Measurements from ENCODE around the gene KIR3DL1. TPM values are rescaled to one million over a fixed set of nuclear protein-coding genes. Genes with fewer than 3 reads are reported as not detected.
"Not testable (repeated sequence)": the region's sequence is repeated elsewhere in the genome, so short reads cannot be mapped to it uniquely, and the experiment has no call there.

The KIR3DL1 gene
- total RNA-seq = not detected in 2 replicates

DNA sequence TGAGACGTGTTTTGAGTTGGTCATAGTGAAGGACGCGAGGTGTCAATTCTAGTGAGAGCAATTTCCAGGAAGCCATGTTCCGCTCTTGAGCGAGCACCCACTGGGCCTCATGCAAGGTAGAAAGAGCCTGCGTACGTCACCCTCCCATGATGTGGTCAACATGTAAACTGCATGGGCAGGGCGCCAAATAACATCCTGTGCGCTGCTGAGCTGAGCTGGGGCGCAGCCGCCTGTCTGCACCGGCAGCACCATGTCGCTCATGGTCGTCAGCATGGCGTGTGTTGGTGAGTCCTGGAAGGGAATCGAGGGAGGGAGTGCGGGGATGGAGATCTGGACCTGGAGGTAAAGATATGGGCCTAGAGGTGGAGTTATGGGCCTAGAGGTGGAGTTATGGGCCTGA lies at the start of gene KIR3DL1:
TSS of gene KIR3DL1 (plus strand) at position 218 of the 400 bp plus-strand sequence.
- not testable (repeated sequence) for DNase-seq (ENCODE audit: low read depth)

DNA sequence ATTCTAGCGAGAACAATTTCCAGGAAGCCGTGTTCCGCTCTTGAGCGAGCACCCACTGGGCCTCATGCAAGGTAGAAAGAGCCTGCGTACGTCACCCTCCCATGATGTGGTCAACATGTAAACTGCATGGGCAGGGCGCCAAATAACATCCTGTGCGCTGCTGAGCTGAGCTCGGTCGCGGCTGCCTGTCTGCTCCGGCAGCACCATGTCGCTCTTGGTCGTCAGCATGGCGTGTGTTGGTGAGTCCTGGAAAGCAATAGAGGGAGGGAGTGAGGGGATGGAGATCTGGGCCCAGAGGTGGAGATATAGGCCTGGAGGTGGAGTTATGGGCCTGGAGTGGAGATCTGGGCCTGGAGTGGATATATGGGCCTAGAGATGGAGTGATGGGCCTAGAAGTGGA lies 46.6 kb upstream of the KIR3DL1 start, which contains the start of gene KIR2DL1:
TSS of gene KIR2DL1 (plus strand) at position 148 of the 400 bp plus-strand sequence. CDS start at position 206, 58 bp downstream.
- DNase-seq (ENCODE audit: low read depth) = not testable (repeated sequence)

DNA sequence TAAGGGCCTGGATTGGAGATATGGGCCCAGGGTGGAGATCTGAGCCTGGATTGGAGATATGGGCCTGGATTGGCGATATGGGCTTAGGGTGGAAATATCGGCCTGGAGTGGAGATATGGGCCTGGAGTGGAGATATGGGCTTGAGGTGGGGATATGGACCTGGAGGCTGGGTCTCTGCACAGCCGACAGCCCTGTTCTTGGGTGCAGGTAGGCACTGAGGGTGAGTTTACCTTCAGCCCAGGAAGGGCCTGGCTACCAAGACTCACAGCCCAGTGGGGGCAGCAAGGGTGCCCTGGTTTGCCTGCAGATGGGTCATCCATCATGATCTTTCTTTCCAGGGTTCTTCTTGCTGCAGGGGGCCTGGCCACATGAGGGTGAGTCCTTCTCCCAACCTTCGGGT lies 45.8 kb upstream of the KIR3DL1 start:
- DNase-seq (ENCODE audit: low read depth) = not testable (repeated sequence)

DNA sequence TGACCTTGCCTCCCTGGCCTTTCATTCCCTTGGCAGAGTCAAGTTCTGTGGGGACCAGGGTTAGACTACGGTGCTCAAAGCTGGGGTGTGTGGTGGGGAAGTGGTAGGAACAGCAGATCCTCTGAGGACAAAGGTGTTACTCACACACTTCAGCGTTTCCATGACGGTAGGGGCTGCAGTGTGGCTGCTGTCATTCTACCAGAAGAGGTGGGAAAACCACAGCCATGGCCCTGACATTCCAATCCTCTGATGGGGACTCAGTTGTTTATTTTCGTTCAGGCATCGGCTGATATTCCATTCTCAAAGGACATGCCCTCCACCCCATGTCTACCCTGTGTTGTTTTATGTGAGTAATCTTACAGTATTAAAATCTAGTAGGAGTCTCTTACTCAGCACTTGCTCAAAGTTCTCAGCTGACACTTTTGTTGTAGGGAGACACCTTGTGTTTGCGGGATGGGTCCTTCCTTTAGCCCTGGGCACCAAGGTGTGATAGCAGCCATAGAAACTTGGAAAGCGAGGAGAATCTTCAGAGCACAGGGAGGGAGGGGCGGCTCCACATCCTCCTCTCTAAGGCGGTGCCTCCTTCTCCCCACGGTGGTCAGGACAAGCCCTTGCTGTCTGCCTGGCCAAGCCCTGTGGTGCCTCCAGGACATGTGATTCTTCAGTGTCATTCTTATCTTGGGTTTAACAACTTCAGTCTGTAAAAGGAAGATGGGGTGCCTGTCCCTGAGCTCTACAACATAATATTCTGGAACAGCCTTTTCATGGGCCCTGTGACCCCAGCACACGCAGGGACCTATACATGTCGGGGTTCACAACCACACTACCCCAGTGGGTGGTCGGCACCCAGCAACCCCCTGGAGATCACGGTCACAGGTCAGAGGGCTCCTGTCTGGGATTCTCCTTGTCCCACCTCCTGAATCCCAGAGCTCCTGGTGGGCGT lies 45.0 kb upstream of the KIR3DL1 start:
- not testable (repeated sequence) for DNase-seq (ENCODE audit: low read depth)

DNA sequence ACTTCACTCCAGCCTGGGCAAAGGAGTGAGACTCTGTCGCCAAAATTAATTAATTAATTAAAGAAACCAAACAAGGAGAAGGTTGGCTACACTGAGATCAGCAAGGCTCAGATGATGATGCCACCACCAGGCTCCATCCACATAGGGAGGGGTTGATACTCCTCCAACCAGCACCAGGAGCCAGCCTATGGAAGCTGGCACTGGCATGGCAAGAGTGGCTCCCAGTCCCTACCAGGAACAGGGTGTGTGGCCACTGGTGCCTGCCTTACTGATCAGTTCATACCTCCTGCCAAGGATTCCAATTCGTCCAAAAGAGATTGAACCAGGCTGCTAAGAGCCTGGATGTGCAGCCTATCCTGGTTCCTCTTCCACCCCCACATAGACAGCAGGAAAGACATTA lies 43.6 kb upstream of the KIR3DL1 start:
- DNase-seq (ENCODE audit: low read depth) = not testable (repeated sequence)

DNA sequence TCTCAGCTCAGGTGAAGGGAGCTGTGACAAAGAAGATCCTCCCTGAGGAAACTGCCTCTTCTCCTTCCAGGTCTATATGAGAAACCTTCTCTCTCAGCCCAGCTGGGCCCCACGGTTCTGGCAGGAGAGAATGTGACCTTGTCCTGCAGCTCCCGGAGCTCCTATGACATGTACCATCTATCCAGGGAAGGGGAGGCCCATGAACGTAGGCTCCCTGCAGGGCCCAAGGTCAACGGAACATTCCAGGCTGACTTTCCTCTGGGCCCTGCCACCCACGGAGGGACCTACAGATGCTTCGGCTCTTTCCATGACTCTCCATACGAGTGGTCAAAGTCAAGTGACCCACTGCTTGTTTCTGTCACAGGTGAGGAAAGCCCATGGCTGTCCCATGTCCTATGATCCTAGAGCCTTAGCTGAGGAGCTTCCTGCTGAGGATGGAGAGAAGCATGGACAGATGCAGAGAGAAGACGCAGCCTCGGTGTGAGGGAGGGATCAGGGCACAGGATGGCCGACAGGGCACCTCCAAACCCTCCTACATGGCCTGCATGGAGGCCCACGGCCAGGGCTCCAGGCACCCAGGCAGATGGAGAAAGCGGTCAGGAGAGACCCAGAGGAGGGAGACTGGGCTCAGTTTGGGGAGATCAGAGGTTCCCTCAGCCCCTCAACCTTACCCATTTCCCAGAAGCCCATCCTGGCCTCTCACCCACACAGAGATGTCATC lies 41.0 kb upstream of the KIR3DL1 start:
- DNase-seq (ENCODE audit: low read depth) = not testable (repeated sequence)

DNA sequence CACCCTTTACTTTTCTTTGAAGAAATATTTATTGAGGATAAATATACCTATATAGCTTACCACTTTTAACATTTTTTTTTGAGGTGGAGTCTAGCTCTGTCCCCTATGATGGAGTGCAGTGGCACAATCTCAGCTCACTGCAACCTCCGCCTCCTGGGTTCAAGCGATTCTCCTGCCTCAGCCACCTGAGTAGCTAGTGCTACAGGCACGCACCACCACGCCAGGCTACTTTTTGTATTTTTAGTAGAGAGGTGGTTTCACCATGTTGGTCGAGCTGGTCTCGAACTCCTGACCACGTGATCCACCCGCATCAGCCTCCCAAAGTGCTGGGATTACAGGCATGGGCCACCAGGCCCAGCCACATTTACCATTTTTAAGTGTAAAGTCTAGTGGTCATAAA lies 40.4 kb upstream of the KIR3DL1 start:
- DNase-seq (ENCODE audit: low read depth) = not testable (repeated sequence)

DNA sequence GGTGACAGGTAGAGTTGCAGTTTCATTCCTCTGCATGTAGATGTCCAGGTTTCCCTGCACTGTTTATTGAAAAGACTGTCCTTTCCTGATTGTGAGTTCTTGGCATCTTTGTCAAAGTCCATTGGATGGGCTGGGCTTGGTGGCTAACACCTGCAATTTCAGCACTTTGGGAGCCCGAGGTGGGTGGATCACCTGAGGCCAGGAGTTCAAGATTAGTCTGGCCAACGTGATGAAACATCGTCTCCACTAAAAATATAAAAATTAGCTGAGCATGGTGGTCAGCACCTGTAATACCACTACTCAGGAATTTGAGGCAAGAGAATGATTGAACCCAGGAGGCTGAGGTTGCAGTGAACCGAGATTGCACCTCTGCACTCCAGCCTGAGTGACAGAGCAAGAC lies 38.4 kb upstream of the KIR3DL1 start:
- not testable (repeated sequence) for DNase-seq (ENCODE audit: low read depth)

DNA sequence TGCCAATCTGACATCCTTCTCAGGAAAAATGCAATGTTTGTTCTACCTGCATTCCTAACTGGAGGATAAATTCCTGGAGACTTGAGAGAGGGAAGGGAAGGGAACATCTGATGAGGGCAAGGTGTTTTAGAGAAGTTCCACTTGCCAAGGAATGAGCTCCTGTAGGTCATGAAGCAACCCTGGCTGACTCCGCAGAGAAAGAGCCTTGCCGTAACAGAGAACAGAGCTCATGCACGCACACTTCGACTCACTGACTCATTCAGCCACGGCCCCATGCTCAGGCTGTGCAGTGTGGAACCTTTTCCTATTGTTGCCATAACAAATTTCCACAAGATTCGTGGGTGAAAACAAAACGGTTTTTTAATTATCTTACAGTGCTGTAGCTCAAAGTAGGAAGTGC lies 37.4 kb upstream of the KIR3DL1 start:
- DNase-seq (ENCODE audit: low read depth) = not testable (repeated sequence)

DNA sequence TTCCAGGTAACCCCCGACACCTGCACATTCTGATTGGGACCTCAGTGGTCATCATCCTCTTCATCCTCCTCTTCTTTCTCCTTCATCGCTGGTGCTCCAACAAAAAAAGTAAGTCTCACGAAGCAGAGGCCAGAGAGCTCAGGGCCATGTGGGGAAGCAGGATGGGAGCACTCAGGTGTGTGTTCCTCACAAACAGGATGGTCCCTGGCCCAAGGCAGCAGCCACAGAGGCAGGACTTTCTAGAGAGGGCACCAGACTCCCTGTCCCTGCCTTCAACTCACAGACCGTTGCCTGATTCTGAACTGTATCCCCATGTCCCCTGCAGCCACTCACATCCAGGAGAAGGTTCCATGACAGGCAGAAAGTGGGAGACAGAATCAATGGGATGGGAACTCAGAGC lies 33.4 kb upstream of the KIR3DL1 start:
- not testable (repeated sequence) for DNase-seq (ENCODE audit: low read depth)

DNA sequence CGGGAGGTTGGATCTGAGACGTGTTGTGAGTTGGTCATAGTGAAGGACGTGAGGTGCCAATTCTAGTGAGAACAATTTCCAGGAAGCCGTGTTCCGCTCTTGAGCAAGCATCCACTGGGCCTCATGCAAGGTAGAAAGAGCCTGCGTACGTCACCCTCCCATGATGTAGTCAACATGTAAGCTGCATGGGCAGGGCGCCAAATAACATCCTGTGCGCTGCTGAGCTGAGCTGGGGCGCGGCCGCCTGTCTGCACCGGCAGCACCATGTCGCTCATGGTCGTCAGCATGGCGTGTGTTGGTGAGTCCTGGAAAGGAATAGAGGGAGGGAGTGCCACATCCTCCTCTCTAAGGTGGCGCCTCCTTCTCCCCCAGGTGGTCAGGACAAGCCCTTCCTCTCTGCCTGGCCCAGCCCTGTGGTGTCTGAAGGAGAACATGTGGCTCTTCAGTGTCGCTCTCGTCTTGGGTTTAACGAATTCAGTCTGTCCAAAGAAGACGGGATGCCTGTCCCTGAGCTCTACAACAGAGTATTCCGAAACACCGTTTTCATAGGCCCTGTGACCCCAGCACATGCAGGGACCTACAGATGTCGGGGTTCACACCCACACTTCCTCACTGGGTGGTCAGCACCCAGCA lies 30.1 kb upstream of the KIR3DL1 start:
- DNase-seq (ENCODE audit: low read depth) = not testable (repeated sequence)

DNA sequence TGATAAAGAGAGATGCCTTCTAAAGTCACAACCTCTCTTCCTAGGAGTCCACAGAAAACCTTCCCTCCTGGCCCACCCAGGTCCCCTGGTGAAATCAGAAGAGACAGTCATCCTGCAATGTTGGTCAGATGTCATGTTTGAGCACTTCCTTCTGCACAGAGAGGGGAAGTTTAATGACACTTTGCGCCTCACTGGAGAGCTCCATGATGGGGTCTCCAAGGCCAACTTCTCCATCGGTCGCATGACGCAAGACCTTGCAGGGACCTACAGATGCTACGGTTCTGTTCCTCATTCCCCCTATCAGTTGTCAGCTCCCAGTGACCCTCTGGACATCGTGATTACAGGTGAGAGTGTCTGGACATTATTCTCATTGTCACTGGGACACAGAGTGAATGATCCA lies 28.1 kb upstream of the KIR3DL1 start:
- not testable (repeated sequence) for DNase-seq (ENCODE audit: low read depth)

DNA sequence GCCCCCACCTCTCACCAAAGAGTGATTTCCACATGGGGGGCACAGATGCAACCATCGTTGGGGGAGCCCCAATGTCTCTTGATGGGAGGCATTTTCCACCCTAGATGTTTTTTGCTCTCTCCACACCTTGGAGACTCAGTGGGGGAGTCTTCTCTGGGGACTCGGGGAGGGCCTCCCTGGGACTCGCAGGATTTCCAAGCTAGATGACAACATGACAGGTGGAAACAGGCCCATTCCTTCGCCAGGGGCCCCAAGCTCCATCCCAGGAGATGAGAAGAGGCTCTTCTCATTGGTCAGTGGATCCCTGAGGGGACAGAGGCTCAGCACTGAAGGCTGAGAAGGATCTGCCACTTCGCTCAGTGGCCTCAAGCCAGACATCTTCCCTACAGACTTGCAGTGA lies 25.6 kb upstream of the KIR3DL1 start:
- DNase-seq (ENCODE audit: low read depth) = no peak

DNA sequence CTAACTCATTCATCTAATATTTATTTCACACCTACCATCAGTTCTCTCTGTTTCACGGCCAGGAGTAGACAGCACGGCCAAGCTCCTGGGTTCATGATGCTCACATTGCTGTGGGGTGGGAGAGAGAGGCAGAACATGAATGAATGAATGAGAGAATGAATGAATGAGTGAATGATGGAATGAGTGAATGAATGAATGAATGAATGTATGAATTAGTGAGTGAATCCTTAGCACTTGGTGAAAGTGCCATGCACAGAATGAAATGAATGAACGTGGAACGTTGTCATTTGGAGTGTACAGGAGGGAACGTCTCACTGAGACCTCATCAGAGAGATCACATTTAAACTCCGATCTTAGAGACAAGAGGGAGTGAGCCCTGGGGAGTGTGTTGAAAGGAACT lies 24.8 kb upstream of the KIR3DL1 start:
- DNase-seq (ENCODE audit: low read depth) = no peak

DNA sequence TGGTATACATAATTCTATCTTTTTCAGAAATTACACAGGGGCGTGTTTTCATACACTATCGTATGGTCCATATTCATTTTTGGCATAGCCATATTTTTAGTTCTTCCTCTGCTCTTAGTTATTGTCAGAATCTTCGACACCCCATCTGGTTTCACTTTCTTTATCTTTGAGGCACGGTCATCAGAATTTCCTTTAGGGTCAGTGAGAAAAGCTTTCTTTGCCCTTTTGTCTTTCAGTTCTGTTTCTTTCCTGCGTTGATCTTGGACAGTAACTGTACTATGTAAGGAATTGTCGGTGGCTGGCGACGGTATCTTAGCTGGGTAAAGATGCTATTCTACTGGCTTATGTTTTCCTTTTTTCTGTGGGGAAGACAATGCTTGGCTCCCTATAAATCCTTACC lies 23.5 kb upstream of the KIR3DL1 start:
- no peak for DNase-seq (ENCODE audit: low read depth)

DNA sequence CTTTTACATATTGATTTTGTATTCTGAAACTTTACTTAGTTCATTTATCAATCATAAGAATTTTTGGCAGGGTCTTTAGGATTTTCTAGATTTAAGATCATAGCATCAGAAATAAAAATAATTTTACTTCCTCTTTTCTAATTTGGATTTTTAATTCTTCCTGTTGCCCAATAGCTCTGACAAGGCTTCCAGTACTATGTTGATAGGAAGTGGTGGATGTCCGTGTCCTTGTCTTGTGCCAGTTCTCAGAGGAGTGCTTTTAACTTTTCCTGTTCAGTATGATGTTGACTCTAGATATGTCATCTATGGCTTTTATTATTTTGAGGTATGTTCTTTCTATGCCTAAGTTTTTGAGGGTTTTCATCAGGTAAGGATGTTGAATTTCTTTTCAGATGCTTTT lies 20.5 kb upstream of the KIR3DL1 start:
- no peak for DNase-seq (ENCODE audit: low read depth)

DNA sequence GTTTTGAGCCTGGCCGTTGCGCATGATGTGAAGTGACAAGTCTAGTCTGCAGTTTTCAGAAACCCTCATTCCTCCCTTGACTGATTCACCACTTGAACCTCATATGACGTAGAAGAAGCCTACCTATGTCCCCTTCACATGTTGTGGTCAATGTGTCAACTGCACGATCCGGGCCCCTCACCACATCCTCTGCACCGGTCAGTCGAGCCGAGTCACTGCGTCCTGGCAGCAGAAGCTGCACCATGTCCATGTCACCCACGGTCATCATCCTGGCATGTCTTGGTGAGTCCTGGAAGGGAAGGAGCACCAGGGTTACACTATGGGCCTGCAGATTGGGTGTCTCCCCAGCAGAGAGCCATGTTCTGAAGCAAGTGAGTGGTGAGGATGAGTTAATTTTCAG lies 12.9 kb upstream of the KIR3DL1 start, which contains the start of gene KIR2DL4:
TSS of gene KIR2DL4 (plus strand) at position 201 of the 400 bp plus-strand sequence. CDS start at position 243, 42 bp downstream.
- no peak for DNase-seq (ENCODE audit: low read depth)

DNA sequence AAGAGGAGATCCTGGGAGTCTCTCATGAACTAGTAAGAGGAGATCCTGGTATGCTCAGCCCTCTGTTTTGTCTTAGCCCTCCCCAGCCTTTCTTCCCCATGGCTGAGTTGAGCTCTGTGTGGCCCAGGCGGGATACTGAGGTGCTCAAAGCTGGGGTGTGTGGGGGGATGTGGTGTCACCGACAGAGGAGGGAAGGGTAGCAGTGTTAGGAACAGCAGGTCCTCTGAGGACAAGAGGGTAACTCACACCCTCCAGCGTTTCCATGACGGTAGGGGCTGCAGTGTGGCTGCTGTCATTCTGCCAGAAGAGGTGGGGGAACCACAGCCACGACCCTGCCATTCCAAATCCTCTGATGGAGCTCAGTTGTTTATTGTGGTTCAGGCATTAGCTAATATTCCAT lies 12.2 kb upstream of the KIR3DL1 start:
- no peak for DNase-seq (ENCODE audit: low read depth)

DNA sequence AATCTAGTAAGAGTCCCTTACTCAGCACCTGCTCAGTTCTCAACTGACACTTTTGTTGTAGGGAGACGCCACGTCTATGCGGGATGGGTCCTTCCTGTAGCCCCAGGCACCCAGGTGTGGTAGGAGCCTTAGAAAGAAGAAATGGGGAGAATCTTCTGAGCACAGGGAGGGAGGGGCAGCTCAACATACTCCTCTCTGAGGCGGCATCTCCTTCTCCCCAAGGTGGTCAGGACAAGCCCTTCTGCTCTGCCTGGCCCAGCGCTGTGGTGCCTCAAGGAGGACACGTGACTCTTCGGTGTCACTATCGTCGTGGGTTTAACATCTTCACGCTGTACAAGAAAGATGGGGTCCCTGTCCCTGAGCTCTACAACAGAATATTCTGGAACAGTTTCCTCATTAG lies 11.7 kb upstream of the KIR3DL1 start:
- no peak for DNase-seq (ENCODE audit: low read depth)

DNA sequence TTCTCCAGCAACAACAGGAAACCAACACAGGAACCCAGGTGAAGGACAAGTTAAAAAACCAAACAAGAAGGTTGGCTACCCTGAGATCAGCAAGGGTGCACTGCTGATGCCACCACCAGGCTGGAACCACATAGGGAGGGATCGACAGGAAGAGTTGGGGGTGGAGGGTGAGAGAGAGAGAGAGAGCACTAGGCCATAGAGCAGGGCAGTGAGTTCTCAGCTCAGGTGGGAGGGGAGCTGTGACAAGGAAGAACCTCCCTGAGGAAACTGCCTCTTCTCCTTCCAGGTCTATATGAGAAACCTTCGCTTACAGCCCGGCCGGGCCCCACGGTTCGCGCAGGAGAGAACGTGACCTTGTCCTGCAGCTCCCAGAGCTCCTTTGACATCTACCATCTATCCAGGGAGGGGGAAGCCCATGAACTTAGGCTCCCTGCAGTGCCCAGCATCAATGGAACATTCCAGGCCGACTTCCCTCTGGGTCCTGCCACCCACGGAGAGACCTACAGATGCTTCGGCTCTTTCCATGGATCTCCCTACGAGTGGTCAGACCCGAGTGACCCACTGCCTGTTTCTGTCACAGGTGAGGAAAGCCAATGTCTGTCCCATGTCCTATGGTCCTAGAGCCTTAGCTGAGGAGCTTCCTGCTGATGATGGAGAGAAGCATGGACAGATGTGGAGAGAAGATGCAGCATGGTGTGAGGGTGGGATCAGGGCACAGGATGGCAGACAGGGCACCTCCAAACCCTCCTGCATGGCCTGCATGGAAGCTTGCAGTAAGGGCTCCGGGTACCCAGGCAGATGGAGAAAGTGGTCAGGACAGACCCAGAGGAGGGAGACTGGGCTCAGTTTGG lies 10.4 kb upstream of the KIR3DL1 start:
- no peak for DNase-seq (ENCODE audit: low read depth)

DNA sequence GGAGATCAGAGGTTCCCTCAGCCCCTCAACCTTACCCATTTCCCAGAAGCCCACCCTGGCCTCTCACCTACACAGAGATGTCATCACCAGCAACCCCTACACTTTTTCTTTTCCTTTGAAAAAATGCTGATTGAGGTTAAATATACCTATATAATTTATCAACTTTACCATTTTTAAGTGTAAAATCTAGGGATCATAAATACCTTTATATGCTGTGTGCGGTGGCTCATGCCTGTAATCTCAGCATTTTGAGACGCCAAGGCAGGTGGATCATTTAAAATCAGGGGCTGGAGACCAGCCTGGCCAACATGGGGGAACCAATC lies 9.8 kb upstream of the KIR3DL1 start:
- no peak for DNase-seq (ENCODE audit: low read depth)

Data from renal cortical epithelial cell (primary cell).